Stimulated activated CD8-positive, alpha-beta memory T cell treated with anti-CD3 and anti-CD28 coated beads, Interleukin-12 subunit alpha, Interleukin-12 subunit beta, amount 100 ng/mL, for 24 hours (primary cell): Measurements from ENCODE around the gene HUNK.

Source experiments
- DNase-seq: peaks from one replicate; pipeline ENCODE4 v3.0.0-alpha.2; 2020; ENCODE audit errors: extremely low read depth

HUNK gene

GRCh38 chr21:31895077-31895835, 22.4 kb downstream of the HUNK start:
- DNase-seq: no peak

GRCh38 chr21:31896019-31896418, 23.2 kb downstream of the HUNK start:
- DNase-seq: no peak

- no peak for DNase-seq
These were observed 24.5 kb downstream of the HUNK start for GRCh38 chr21:31897311-31897710.

GRCh38 chr21:31898933-31899630, 26.3 kb downstream of the HUNK start:
- DNase-seq: no peak

GRCh38 chr21:31900121-31900895, 27.5 kb downstream of the HUNK start:
- no peak for DNase-seq

- DNase-seq: no peak
These were observed 28.5 kb downstream of the HUNK start for GRCh38 chr21:31901315-31901714.

- no peak for DNase-seq
These were observed 29.6 kb downstream of the HUNK start for GRCh38 chr21:31902438-31902837.

- no peak for DNase-seq
These were observed 31.1 kb downstream of the HUNK start for GRCh38 chr21:31903896-31904295.

GRCh38 chr21:31905503-31906451, 33.0 kb downstream of the HUNK start:
- DNase-seq: no peak

GRCh38 chr21:31908106-31909031, 35.5 kb downstream of the HUNK start:
- no peak for DNase-seq

- DNase-seq: no peak
These were observed 36.6 kb downstream of the HUNK start for GRCh38 chr21:31909153-31910073.

- DNase-seq: no peak
These were observed 37.3 kb downstream of the HUNK start for GRCh38 chr21:31910074-31910470.

GRCh38 chr21:31911138-31911907, 38.5 kb downstream of the HUNK start:
- no peak for DNase-seq

- no peak for DNase-seq
These were observed 39.7 kb downstream of the HUNK start for GRCh38 chr21:31912501-31912900.

- no peak for DNase-seq
These were observed 40.4 kb downstream of the HUNK start for GRCh38 chr21:31913182-31913608.

- DNase-seq: no peak
These were observed 41.7 kb downstream of the HUNK start for GRCh38 chr21:31914472-31914871.

- DNase-seq: no peak
These were observed 42.7 kb downstream of the HUNK start for GRCh38 chr21:31915566-31915965.

- no peak for DNase-seq
These were observed 44.3 kb downstream of the HUNK start for GRCh38 chr21:31917108-31917507.
